Transverse colon (tissue), 3 donors: ENCODE results near the gene MAS1.

ENCODE experiments used
- POLR2A ChIP-seq: fragments of 450-650 bp; IDR thresholded peaks from one replicate; pipeline ENCODE4 v1.6.1; 2016; ENCODE audit warnings: antibody characterized with exemption, mild to moderate bottlenecking, moderate library complexity
- TF ChIP-seq, protein P1 (sequence below), 5 experiments: fragments of 200-600 bp in 3 of 5; fragments of 450-650 bp in 2 of 5; sonication (generic) in 3 of 5; IDR thresholded peaks; 1 replicate in 2 of 5; 2 replicates in 3 of 5; pipeline ENCODE4 v1.5.1; 2016 to 2017; ENCODE audit warnings: antibody characterized with exemption in 5 of 5, inconsistent platforms in 3 of 5, mild to moderate bottlenecking in 2 of 5, moderate library complexity in 1 of 5

DNA sequence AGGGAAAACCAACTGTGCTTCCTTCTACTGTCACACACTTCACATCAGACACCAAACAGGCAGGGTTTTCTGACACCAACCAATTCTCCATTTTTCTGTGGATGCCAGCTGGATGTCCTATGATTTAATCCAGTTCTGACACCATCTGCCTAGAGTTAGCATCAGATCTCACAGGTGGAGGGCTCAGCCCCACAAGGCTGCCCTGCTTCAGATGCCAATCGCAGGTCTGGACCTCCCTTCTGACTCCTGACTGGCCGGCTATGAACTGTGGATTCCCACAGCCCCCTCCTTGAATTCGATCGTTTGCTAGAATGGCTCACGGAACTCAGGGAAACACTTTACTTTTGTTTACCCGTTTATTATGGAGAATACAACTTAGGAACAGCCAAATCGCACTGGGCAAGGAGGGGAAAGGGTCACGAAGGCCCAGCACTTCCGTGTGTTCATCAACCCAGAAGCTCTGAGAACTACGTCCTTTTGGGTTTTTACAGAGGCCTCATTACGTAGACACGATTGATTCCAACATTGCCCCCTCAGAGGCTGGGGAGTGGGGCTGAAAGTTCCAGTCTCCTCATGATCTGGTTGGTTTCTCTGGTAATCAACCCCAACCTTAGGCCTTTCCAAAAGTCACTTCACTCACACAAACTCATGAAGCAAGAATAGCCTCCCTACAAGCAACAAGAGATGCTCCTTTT, 25.4 kb upstream of the MAS1 start:
- TF ChIP-seq, protein P1, sequence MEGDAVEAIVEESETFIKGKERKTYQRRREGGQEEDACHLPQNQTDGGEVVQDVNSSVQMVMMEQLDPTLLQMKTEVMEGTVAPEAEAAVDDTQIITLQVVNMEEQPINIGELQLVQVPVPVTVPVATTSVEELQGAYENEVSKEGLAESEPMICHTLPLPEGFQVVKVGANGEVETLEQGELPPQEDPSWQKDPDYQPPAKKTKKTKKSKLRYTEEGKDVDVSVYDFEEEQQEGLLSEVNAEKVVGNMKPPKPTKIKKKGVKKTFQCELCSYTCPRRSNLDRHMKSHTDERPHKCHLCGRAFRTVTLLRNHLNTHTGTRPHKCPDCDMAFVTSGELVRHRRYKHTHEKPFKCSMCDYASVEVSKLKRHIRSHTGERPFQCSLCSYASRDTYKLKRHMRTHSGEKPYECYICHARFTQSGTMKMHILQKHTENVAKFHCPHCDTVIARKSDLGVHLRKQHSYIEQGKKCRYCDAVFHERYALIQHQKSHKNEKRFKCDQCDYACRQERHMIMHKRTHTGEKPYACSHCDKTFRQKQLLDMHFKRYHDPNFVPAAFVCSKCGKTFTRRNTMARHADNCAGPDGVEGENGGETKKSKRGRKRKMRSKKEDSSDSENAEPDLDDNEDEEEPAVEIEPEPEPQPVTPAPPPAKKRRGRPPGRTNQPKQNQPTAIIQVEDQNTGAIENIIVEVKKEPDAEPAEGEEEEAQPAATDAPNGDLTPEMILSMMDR (IDR thresholded peaks at IDR 0.05) = no peak
- no peak for TF ChIP-seq POLR2A
